ENCODE data around the gene APOBEC3F. TPM values are rescaled to one million over a fixed set of nuclear protein-coding genes. Genes with fewer than 3 reads are reported as not detected.
"Not testable (repeated sequence)": the region's sequence is repeated elsewhere in the genome, so short reads cannot be mapped to it uniquely, and the experiment has no call there.

The APOBEC3F gene
- total RNA-seq, 1 donor from 2014 or later, result 0.82 TPM

DNA sequence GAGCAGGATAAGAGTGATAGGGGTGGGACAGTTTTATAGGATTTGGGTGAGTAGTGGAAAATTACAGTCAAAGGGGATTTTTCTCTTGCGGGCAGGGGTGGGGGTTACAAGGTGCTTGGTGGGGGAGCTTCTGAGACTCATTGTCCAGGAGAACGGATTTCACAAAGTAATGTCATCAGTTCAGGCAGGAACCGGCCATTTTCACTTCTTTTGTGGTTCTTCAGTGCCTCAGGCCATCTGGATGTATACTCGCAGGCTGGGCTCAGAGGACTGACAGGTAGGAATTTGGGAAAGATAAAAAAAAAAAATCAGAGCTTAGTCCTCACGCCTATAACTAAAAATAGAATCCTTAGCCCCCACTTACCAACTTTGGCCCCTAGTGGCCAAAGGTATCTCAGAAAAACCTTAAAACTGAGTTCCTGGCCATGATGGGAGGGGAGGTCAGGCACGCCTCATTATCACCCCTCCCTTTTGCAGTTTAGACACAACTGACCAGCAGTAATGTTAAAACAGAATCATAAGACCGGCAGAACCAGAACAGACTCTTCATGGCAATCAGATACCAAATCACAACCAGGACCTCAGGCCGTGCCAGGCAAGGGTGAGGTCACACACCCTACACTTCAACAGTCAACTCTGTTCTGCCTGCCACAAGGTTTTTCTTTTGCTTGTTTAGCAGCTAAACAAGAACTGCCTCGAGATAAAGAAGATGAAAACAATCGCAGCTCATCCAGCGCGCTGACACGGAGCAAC, 27.5 kb downstream of the APOBEC3F start:
- DNase-seq (ENCODE audit: low spot score in 2 of 2), result no peak
- FAIRE-seq, result no peak

DNA sequence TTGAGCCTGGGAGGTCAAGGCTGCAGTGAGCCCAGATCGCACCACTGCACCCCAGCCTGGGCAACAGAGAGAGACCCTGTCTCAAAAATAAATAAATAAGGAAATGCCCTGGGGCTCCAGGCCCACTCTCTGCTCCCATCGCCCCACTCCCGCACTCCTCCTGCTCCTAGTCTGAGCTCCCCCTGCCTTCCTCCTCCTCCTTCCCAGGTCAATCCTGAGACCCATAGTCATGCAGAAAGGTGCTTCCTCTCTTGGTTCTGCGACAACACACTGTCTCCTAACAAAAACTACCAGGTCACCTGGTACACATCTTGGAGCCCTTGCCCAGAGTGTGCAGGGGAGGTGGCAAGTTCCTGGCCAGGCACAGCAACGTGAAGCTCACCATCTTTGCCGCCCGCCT, 29.5 kb downstream of the APOBEC3F start:
- DNase-seq (ENCODE audit: low spot score in 2 of 2) (no peak), FAIRE-seq (no peak)

DNA sequence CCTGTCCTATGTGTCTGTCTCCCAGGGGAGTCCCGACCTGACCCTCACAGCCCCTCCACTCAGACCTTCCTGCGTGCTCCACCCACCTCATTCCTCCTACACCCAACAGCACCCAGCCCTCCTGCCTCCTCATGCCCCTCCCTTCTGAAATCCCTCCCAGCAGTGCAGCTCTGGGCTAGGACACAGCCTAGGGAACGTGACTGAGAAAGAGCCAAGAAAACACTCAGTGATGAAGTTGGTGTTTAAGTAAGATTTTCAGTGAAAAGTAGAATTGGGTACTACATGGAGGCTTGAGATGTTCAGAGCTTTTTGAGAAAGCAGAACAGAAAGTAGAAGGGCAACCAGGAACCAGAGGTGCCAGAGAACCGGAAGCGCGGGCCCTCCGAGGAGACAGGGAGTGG, 31.9 kb downstream of the APOBEC3F start:
- DNase-seq (ENCODE audit: low spot score in 2 of 2); FAIRE-seq: not testable (repeated sequence)

DNA sequence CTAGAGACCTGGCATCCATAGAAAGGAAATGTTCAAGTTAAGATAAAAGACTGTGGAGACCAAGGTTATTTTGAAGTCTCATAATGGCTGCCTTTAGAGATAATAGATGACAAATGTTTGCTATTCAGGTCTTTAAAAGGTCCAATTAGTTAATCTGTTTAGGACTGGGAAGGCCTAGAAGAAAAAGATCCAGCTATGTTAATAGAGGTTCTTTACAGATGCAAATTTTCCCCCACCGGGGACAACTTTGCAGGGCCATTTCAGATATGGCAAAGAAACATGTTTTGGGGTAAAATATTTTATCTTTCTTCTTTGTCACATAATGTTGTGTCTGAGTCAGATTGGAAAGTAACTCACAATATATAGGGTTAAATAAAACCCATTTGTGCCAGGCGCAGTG, 33.3 kb downstream of the APOBEC3F start:
- FAIRE-seq (no peak), DNase-seq (ENCODE audit: low spot score in 2 of 2) (no peak)

DNA sequence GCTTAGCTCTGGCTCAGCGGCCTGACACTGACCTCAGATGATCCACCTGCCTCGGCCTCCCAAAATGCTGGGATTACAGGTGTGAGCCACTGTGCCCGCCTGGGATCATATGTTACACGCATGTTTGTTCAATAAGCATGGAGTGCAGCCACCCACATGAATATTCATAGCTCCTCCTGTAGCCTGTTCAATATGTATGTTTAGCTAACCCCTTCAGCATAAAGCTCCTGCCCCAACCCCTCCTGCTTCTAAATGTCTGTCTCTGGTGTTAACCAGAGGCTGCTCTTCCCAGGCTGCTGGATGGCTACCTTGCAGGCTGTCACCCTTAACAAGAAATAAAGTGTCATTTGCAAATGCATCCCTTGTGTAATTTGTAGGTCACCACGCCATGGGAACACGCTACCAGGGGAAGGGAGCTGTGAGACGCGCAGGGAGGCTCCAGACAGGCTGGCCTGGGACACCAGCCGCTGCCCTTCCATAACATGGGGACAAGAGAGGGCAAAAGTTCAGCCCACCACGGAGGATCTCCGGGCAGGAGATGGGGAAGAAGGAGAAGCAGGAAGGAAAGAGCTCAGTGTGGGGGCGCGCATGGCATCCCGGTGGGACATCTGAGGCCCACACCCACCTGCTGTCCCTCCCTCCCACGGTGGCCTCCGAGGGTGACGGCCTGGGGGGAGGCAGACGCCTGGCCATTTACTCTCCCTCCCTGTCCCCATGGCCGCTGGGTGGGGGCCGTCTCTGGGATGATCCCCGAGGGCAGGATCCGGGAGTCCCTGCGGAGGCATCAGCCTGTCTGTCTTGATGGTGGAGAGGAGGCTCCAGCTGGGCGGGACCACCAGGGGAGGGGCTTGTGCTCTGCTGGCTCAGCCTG, 35.7 kb downstream of the APOBEC3F start:
- not testable (repeated sequence) for DNase-seq (ENCODE audit: low spot score in 2 of 2); FAIRE-seq

DNA sequence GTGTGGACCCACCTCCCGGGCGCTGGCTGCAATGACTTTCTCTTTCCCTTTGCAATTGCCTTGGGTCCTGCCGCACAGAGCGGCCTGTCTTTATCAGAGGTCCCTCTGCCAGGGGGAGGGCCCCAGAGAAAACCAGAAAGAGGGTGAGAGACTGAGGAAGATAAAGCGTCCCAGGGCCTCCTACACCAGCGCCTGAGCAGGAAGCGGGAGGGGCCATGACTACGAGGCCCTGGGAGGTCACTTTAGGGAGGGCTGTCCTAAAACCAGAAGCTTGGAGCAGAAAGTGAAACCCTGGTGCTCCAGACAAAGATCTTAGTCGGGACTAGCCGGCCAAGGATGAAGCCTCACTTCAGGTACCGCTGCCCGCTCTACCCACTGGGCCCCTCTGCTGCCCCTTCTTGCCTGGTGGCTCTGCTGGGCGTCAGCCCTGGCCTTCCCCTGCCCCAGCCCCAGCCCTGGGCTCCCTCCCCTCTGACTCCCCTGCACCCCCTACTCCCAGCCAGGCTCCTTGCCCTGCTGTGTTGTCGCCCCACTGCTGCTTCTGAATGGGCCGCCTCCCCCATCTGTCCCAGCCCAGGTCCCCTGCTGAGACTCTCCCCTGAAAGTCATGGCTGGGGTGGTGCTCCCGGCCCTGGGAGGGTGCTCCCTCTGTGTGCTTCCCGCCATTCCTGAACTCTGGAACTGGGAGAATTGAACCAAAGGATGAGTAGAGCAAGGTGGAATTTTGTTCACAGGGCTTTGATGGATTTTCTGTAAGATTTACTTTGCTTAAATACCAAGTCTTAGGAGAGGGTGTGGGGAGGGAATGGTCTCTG, 36.6 kb downstream of the APOBEC3F start, which contains the start of gene APOBEC3G:
TSS of gene APOBEC3G (plus strand) at position 250 of the 815 bp plus-strand sequence. CDS start at position 337, 87 bp downstream.
- not testable (repeated sequence) for DNase-seq (ENCODE audit: low spot score in 2 of 2); FAIRE-seq

DNA sequence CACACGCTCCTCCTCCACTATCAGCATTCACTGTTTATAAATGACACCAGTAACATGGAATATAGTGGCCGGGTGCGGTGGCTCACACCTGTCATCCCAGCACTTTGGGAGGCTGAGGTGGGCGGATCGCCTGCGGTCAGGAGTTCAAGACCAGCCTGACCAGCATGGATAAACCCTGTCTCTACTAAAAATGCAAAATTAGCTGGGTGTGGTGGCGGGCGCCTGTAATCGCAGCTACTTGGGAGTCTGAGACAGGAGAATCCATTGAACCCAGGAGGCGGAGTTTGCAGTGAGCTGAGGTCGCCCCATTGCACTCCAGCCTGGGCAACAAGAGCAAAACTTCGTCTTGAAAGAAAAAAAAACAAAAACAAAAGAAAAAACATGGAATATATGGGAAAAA, 37.2 kb downstream of the APOBEC3F start:
- DNase-seq (ENCODE audit: low spot score in 2 of 2), result not testable (repeated sequence)

DNA sequence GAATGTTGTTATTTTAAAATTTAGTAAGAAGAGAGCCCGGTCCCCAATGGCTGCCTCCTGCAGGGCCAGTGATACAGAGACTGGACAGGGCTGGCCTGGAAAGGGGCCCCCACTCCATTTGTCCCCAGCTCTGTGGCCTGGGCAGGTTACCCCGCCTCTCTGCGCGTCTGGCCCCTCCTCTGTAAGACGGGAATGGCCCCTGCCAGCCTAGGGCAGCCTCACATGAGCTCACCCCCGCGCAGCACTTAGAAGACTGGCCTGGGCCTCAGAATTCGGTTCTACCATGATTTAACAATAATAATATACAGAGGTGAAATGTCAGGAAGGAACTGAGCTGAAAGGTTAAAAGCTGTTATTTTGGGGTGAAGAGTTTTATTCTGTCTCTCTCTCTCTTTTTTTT, 37.7 kb downstream of the APOBEC3F start:
- FAIRE-seq (no peak), DNase-seq (ENCODE audit: low spot score in 2 of 2) (no peak)

More for the DNA sequence above, 37.2 kb downstream of the APOBEC3F start:
- FAIRE-seq, result not testable (repeated sequence)

DNA sequence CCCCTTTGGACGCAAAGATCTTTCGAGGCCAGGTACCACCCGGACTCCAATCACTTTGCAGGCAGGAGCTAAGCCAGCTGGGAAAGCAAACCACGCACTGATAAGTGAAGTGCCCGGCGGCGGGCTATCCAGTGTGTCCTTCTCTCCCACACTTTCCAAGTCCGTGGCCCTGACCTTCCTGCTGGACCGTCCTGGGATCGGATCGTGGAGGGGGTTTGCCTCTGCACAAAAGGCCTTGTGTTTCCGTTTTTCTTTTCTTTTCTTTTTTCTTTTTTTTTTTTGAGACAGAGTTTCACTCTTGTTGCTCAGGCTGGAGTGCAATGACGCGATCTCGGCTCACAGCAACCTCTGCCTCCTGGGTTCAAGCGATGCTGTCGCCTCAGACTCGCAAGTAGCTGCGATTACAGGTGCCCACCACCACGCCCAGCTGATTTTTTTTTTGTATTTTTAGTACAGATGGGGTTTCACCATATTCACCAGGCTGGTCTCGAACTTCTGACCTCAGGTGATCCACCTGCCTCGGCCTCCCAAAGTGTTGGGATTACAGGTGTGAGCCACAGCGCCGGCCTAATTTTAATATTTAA, 38.5 kb downstream of the APOBEC3F start:
- FAIRE-seq; DNase-seq (ENCODE audit: low spot score in 2 of 2): not testable (repeated sequence)

DNA sequence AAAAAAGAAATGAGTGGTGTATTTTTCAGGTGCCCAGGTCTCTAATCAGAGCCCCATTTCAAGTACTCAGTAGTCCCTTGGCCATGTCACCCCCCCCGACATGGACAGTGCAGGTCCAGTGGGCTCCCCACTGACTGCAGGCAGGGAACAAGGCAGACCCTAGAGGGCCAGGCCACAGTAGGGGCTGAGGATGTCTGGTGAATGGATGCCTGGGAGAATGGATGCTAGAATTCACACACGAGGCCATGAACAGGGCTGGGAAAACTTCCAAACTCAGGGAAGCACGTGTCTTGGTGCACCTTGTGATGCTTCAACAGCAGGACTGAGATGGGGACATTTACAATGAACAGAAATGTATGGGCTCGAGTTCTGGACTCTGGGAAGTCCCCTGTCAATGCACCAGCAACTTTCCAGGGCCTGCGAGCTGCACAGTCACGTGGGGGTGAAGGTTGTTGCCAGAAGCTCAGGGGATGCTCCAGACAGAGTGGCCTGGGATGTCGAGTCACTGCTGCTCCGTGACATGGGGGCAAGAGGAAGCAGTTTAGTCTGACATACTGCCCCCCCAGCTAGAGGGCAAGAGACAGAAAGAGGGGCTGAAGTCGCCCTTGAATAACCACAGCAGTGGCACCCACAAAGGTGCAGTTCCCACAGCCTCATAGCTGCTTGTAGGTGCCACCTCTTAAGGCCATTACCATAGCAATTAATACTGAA, 39.5 kb downstream of the APOBEC3F start:
- DNase-seq (ENCODE audit: low spot score in 2 of 2), result no peak
- no peak for FAIRE-seq

DNA sequence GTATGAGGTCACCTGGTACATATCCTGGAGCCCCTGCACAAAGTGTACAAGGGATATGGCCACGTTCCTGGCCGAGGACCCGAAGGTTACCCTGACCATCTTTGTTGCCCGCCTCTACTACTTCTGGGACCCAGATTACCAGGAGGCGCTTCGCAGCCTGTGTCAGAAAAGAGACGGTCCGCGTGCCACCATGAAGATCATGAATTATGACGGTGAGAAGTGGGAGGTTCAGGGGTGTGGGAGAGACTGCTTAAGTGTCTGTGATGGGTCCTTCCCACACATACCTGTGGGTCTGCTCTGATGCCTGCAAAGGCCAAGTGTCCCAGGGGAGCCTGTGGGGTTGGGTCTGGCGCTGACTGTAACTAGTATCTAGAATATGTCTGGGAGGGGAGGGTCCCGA, 40.4 kb downstream of the APOBEC3F start:
- no peak for DNase-seq (ENCODE audit: low spot score in 2 of 2)
- FAIRE-seq, result no peak

DNA sequence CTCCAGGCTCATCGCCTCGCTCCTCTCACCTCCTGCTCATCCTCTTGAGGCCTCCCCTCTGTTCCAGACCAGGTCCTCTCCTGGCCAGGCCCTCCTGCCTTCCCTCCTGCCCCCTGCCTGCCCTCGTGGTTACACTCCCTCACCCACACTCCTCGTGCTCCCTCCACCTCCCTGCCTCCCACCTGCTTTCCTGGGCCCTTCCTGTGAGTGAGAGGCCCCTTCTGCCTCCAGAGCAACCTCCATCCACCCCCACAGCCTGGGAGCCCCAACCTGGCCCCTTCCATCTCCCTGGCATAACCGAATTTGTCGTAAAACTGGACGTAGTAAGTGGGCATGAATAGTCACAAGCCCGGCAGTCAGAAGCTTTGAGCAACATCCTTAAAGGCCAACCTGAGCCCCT, 40.9 kb downstream of the APOBEC3F start:
- DNase-seq (ENCODE audit: low spot score in 2 of 2), result no peak

DNA sequence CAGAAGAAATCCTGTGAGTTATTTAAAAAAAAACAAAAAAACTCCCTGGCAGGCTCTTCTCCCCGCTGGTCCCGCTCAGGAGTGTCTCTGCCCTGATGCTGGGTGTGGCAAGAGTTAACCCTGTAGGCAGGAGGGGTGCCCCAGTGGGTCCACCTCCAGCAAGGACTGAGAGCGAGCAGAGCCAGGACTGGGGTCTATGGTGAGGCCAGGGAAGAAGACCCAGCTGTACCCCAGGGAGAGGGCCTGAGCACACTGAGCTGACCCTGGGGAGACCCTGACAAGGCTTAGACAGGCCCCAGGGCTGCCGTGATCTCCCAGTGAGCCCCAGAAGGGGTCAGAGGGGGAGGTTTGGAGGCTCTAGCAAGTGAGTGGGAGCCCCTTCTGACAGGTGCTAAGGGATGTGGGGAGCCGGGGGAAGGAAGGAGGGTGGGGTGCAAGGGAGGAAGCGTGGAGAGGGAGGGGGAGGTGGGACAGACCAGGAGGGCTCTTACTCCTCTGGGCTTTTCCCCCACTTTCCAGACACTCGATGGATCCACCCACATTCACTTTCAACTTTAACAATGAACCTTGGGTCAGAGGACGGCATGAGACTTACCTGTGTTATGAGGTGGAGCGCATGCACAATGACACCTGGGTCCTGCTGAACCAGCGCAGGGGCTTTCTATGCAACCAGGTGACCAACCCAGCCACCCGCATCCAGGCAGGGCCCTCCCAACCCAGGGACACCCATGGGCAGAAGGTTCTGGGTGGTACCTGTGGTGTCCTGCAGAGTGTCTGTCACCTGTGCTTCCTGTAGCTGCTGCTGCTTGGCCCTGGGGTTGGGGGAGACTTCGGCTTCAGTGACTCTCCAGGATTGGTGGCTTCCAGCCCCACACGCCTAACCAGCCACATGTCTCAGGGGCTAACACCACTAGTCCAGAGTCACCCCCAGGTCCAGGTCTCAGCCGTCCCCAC, 42.8 kb downstream of the APOBEC3F start:
- DNase-seq (ENCODE audit: low spot score in 2 of 2) (no peak), FAIRE-seq (no peak)

More for the DNA sequence above, 40.9 kb downstream of the APOBEC3F start:
- no peak for FAIRE-seq

DNA sequence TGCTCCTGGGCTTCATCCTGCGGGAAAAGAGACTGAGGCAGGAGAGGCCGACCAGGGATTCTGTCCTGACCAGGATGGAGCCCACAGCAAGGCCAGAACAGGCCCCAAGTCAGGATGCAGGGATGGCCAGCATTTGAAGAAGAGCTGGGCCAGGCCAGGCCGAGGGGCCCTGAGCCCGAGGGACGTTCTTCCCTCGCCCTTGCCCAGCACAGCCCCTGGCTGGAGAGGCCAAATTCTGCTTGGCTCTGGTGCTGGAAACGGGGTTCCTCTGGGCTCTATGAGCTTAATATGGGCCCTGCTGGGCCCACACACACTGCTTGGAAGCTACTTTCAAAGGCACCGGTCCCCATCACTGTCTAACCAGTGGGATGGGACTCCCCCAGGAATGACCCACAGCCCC, 44.0 kb downstream of the APOBEC3F start:
- DNase-seq (ENCODE audit: low spot score in 2 of 2) (no peak), FAIRE-seq (no peak)

DNA sequence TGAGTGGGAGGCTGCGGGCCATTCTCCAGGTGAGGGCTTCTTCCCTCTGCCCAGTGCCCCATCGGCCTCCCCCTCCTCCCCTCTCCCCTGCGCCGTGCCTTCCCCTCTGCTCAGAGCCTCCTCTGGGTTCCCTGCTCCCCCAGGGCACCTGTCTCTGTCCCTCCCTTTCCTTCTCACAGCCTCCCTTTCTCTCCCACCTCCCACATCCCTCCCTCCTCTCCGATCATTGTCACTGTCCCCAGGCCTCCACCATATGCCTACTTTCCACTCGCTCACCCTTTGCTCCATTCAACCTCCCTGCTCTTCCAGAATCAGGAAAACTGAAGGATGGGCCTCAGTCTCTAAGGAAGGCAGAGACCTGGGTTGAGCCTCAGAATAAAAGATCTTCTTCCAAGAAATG, 46.4 kb downstream of the APOBEC3F start:
- FAIRE-seq, result no peak
- no peak for DNase-seq (ENCODE audit: low spot score in 2 of 2)

DNA sequence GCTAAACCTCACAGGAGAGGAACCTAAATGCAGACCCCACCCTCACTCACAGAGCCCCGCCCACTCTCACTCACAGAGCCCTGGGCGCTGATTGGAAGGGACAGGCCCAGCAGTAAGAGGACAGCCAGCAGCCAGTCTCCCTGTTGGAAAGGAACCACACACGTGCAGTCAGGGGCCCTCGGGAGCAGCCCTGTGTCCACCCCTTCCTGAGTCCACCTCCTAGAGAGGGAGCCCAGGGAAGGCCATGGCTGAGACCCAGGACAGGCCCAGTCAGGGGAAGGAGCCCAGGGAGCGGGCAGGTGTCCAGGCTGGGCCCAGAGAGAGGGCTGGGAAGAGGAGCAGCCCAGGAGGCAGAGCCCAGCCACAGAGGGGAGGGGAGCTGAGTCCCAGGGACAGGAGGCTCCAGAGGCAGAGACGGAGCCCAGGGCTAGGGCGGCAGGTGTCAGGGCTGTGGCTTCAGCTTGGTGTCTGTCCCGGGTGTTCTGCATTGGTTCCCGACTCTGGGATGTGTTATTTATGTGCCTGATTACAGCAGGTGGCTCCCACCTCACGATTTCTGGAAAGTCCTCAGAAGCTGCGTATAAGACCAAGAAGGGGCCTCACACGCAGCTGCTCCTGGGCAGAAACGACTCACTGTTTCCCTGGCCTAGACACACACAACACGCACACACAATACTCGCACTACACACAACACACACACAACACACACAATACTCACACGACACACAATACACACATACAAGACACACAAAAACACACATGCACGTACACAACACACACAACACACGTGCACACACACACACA, 47.4 kb downstream of the APOBEC3F start:
- FAIRE-seq (no peak), DNase-seq (ENCODE audit: low spot score in 2 of 2) (no peak)

DNA sequence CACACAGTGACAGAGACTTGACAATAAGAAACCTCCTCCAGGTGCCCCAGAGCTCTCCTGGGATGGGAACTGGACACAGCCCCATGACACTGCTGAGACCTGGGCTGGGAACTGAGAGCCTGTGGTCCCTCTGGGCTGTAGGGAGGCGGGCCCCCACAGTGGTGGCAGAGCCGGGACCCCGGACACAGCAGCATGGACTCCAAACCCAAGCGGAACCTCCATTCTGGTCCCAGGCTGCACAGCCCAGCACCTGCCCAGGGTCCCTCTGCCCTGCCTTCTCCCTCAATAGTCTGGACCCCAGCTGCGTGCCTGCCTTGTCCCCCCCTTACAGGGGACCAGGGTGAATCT, 48.0 kb downstream of the APOBEC3F start:
- FAIRE-seq (no peak), DNase-seq (ENCODE audit: low spot score in 2 of 2) (no peak)

DNA sequence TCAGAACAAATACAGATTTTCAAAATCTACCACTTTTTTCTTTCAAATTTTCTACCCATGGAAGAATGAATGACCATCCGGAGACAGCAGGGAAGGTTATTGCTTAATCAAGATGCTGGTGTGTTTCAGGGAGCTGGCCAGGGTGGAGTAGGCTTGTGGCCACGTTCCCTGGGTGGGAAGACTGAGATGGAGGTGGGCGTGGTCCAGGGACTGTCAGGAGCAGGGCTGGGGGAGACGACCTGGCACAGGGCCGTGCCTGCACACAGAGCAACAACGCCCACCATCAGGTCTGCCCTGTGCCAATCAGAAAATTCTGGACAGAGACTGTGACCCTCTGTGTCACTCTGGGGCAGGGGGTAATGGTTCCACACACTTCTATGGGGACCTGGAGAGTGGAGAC, 49.3 kb downstream of the APOBEC3F start:
- DNase-seq (ENCODE audit: low spot score in 2 of 2) (no peak), FAIRE-seq (no peak)

Data from frontal cortex (tissue), 4 donors.